ENCODE results near the gene POLQ.

Gene POLQ

DNA sequence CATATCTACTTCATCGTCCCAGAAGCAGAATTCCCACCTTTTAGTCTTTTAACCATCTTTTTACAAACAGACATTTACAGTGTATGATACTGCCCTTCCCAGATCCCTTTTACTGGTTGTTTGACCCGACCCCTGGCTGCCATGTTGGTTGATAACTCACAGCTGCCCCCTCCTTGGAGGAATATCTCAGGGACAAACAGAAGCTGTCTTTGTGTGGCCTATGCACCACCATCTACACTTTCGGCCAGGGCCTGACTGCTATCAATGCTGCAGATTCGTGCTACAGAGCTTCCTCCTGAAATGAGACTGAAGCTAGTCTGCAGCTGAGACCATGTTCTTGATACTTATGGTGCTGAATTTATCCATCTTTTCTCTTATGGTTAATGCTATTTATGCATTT lies 6.6 kb upstream of the POLQ start:
- no peaks in the 10 kb centered on the region for H3K9me3 ChIP-seq (ENCODE audit: severe bottlenecking)
- no peaks in the 10 kb centered on the region for H3K27me3 ChIP-seq (ENCODE audit: insufficient read depth, low read depth, severe bottlenecking)
- DNase-seq, result no peak
- H3K4me3 ChIP-seq (ENCODE audit: low read depth, low read length), result no peak overlapping the region
- H3K36me3 ChIP-seq, result no peaks in the 10 kb centered on the region
- TF ChIP-seq, protein P1, sequence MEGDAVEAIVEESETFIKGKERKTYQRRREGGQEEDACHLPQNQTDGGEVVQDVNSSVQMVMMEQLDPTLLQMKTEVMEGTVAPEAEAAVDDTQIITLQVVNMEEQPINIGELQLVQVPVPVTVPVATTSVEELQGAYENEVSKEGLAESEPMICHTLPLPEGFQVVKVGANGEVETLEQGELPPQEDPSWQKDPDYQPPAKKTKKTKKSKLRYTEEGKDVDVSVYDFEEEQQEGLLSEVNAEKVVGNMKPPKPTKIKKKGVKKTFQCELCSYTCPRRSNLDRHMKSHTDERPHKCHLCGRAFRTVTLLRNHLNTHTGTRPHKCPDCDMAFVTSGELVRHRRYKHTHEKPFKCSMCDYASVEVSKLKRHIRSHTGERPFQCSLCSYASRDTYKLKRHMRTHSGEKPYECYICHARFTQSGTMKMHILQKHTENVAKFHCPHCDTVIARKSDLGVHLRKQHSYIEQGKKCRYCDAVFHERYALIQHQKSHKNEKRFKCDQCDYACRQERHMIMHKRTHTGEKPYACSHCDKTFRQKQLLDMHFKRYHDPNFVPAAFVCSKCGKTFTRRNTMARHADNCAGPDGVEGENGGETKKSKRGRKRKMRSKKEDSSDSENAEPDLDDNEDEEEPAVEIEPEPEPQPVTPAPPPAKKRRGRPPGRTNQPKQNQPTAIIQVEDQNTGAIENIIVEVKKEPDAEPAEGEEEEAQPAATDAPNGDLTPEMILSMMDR (IDR thresholded peaks at IDR 0.05; ENCODE audit: low read depth, low read length), result no peak
- no peak overlapping the region for H3K27ac ChIP-seq

DNA sequence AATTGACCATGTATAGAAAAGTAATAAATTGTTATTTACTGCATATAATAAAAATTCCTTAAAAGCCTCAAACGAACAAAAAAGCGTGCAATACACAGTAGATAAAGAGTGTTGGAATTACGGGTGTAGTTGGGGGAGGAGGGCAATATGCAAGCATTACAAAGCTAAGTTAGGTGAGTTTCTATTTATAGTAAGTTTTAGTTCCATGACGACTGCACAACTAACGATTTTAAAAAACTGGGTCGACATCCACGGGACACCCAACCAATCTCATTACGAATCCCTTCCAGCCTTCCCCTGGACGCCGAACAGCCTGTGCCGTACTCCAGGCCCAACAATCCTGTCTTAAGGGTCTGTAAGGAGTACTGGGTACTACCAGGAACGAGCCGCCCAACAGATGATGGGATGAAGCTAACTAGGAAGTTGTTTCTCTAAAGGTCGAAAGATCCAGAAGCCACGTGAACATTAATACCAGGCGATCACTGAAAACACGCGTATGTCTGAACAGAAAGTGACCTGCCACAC lies 677 bp downstream of the POLQ start:
- H3K27me3 ChIP-seq (ENCODE audit: insufficient read depth, low read depth, severe bottlenecking), result no peaks in the 10 kb centered on the region
- peak overlapping the region; percentile 88 for H3K27ac ChIP-seq
- DNase-seq, result no peak
- TF ChIP-seq, protein P1 (IDR thresholded peaks at IDR 0.05; ENCODE audit: low read depth, low read length), result no peak
- peak overlapping the region; percentile 73 for H3K4me3 ChIP-seq (ENCODE audit: low read depth, low read length)
- no peaks in the 10 kb centered on the region for H3K9me3 ChIP-seq (ENCODE audit: severe bottlenecking)
- peaks cover 27% of the 10 kb centered on the region for H3K36me3 ChIP-seq

DNA sequence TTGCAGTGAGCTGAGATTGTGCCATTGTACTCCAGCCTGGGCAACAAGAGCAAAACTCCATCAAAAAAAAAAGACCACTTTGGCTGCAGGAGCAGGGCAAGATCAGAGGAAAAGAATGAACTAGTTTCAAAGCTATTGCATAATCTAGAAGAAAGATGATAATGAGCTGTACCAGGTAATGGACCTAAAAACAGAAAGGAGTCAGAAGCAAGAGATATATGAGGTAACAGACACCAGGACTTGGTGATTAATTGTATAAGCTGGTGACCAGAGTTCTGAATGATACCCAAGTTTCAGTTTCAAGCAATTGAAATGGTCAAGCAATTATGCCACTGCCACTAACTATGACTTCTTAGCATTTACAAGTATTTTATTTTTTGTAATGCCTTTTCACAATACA lies 2.9 kb downstream of the POLQ start:
- Histone ChIP-seq H3K36me3 (peaks cover 44% of the 10 kb centered on the region), H3K27ac (no peak overlapping the region)
- no peak for DNase-seq

DNA sequence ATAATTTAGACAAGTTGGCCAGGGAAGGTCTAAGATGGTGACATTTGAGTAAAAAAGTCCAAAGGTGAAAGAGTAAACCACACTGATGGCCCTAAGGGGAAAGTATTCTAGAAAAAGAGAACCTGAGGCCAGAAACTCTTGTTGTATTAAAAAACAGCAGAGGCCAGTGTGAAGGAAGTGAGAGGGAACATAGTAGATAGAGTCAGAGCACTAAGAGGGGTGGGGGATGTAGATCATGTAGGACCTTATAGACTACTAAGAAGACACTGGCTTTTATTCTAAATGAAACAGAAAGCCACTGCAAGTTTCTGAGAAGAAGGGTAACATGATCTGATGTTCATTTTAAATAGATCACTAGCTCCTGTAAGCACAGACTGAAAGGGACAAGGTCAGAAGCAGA lies 14.5 kb downstream of the POLQ start:
- TF ChIP-seq, protein P1 (IDR thresholded peaks at IDR 0.05; ENCODE audit: low read depth, low read length), result no peak
- peaks cover 65% of the 10 kb centered on the region for H3K36me3 ChIP-seq
- H3K27me3 ChIP-seq (ENCODE audit: insufficient read depth, low read depth, severe bottlenecking), result no peaks in the 10 kb centered on the region
- H3K27ac ChIP-seq, result no peak overlapping the region
- no peaks in the 10 kb centered on the region for H3K9me3 ChIP-seq (ENCODE audit: severe bottlenecking)
- no peak overlapping the region for H3K4me3 ChIP-seq (ENCODE audit: low read depth, low read length)
- DNase-seq, result no peak

More for the DNA sequence above, 2.9 kb downstream of the POLQ start:
- TF ChIP-seq, protein P1 (IDR thresholded peaks at IDR 0.05; ENCODE audit: low read depth, low read length), result no peak
- H3K9me3 ChIP-seq (ENCODE audit: severe bottlenecking), result no peaks in the 10 kb centered on the region
- H3K4me3 ChIP-seq (ENCODE audit: low read depth, low read length), result no peak overlapping the region
- H3K27me3 ChIP-seq (ENCODE audit: insufficient read depth, low read depth, severe bottlenecking), result no peaks in the 10 kb centered on the region

DNA sequence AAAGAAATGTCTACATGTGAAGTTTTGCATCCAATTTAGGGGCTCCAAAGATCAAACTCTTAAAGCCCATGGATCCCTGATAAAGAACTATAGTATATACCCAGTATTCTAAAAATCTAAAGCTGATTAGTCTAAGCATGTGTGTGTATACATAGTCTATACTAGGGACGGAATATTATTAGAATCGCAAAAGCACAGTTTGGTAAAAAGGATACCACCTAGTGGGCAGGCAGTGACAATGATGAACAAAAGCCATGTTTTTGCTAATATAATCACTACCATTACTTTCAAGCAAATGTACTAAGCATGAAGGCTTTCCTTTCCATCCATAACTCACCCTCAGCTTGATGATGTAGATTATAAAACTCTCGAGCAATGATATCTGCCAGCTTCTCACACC lies 16.5 kb downstream of the POLQ start:
- Histone ChIP-seq H3K27ac (no peak overlapping the region), H3K27me3 (ENCODE audit: insufficient read depth, low read depth, severe bottlenecking) (no peaks in the 10 kb centered on the region), H3K36me3 (peaks cover 57% of the 10 kb centered on the region), H3K9me3 (ENCODE audit: severe bottlenecking) (no peaks in the 10 kb centered on the region), H3K4me3 (ENCODE audit: low read depth, low read length) (no peak overlapping the region)
- TF ChIP-seq, protein P1 (IDR thresholded peaks at IDR 0.05; ENCODE audit: low read depth, low read length), result peak; percentile 35; the same call in 1 of the 2 replicates
- no peak for DNase-seq

DNA sequence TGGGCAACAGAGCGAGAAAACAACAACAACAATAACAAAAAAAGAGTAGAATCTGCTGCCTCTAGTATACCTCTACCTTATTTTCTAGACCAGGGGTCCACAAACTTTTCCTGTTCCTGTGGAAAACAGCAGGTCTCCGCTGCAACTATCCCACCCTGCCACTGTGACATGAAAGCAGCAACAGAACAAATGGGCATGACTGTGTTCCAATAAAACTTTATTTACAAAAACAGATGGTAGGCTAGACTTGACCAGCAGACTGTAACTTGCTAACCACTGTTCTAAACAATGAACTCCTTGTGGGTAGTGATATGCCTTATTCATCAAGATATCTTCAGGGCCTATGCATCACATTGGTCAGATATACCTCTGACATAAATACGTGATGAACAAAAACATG lies 25.3 kb downstream of the POLQ start:
- no peak for DNase-seq
- peaks cover 5% of the 10 kb centered on the region for H3K9me3 ChIP-seq (ENCODE audit: severe bottlenecking)
- TF ChIP-seq, protein P1 (IDR thresholded peaks at IDR 0.05; ENCODE audit: low read depth, low read length), result no peak
- H3K27ac ChIP-seq, result no peak overlapping the region
- no peaks in the 10 kb centered on the region for H3K27me3 ChIP-seq (ENCODE audit: insufficient read depth, low read depth, severe bottlenecking)
- H3K4me3 ChIP-seq (ENCODE audit: low read depth, low read length), result no peak overlapping the region
- H3K36me3 ChIP-seq, result peaks cover 53% of the 10 kb centered on the region

Measured in WERI-Rb-1 (cell line).